Ascending aorta (tissue), 2 donors: Measurements from ENCODE around the gene GLS. TPM values are rescaled to one million over a fixed set of nuclear protein-coding genes. Genes with fewer than 3 reads are reported as not detected.
A peak's percentile ranks its signal among the peaks of the same experiment; 100 is the strongest.
"Not testable (repeated sequence)": the region's sequence is repeated elsewhere in the genome, so short reads cannot be mapped to it uniquely, and the experiment has no call there.

Experiments used
- DNase-seq, 2 donors: peaks; one replicate each; pipeline ENCODE4 v3.0.0-alpha.2; 2019; ENCODE audit warnings: low spot score in 2 of 2
- H3K27ac ChIP-seq, 2 donors: fragments of 200-600 bp; sonication (generic); one replicate each; pipeline ENCODE4 v1.5.1; 2016 to 2017; ENCODE audit warnings: mild to moderate bottlenecking in 1 of 2
- H3K27me3 ChIP-seq: fragments of 200-600 bp; sonication (generic); one replicate; pipeline ENCODE4 v1.5.1; 2017
- H3K36me3 ChIP-seq, 2 donors: fragments of 200-600 bp; sonication (generic); one replicate each; pipeline ENCODE4 v1.5.1; 2016
- H3K4me1 ChIP-seq, 2 donors: fragments of 200-600 bp; sonication (generic); one replicate each; pipeline ENCODE4 v1.5.1; 2016 to 2017; ENCODE audit warnings: mild to moderate bottlenecking in 1 of 2
- H3K4me3 ChIP-seq, 2 donors: fragments of 200-600 bp; sonication (generic); one replicate each; pipeline ENCODE4 v1.5.1; 2016 to 2017; ENCODE audit warnings: mild to moderate bottlenecking in 1 of 2
- H3K9me3 ChIP-seq, 2 donors: fragments of 200-600 bp; sonication (generic); one replicate each; pipeline ENCODE4 v1.5.1; 2016
- CTCF ChIP-seq, 3 experiments: fragments of 200-600 bp in 2 of 3; fragments of 450-650 bp in 1 of 3; sonication (generic) in 2 of 3; IDR thresholded peaks; one replicate each; pipeline ENCODE4 v1.5.1; 2016 to 2019; ENCODE audit warnings: antibody characterized with exemption in 3 of 3, mild to moderate bottlenecking in 1 of 3, moderate library complexity in 1 of 3
- intact Hi-C: fragments of 100-400 bp; cut with DNase I; formaldehyde crosslinking; loops from one replicate; pipeline ENCODE4 v1.15.1; 2023
- total RNA-seq: library from RNA; depleted of rRNA; stranded (reverse); fragments of >200 nt; gene quantifications from one replicate; pipeline ENCODE4 v1.1.0, GENCODE V29; 2016

GLS gene
- total RNA-seq, 1 donor from 2014 or later, result 132 TPM

- H3K27ac ChIP-seq, result peak overlapping the region; percentile 85
Observed at GRCh38 chr2:190864375-190864774, 16.2 kb upstream of the GLS start.

GRCh38 chr2:190867212-190867611 lies 13.4 kb upstream of the GLS start:
- peaks cover 2 to 60% of the 10 kb centered on the region in 2 donors for H3K4me1 ChIP-seq
- peak overlapping the region; percentile 85 for H3K27ac ChIP-seq
- no peak for TF ChIP-seq CTCF (IDR thresholded peaks at IDR 0.05)
- intact Hi-C loops, result no loop called here
- no peaks in the 10 kb centered on the region for H3K36me3 ChIP-seq
- DNase-seq, result no peak
- no peak overlapping the region for H3K4me3 ChIP-seq
- no peaks in the 10 kb centered on the region for H3K9me3 ChIP-seq
- H3K27me3 ChIP-seq, result no peaks in the 10 kb centered on the region

More at GRCh38 chr2:190864375-190864774, 16.2 kb upstream of the GLS start:
- Histone ChIP-seq H3K9me3 (no peaks in the 10 kb centered on the region), H3K36me3 (no peaks in the 10 kb centered on the region), H3K4me1 (peaks cover 2 to 76% of the 10 kb centered on the region in 2 donors), H3K27me3 (no peaks in the 10 kb centered on the region), H3K4me3 (no peak overlapping the region)
- intact Hi-C loops, result no loop called here
- no peak for DNase-seq
- TF ChIP-seq CTCF (IDR thresholded peaks at IDR 0.05), result no peak

- DNase-seq, result no peak
- H3K9me3 ChIP-seq, result no peaks in the 10 kb centered on the region
- H3K4me3 ChIP-seq, result peak overlapping the region in 1 of 2 donors; percentile 10
- no peak for TF ChIP-seq CTCF (IDR thresholded peaks at IDR 0.05)
- H3K27me3 ChIP-seq, result no peaks in the 10 kb centered on the region
- H3K36me3 ChIP-seq, result no peaks in the 10 kb centered on the region
- peak overlapping the region; percentile 85 for H3K27ac ChIP-seq
- peaks cover 0 to 57% of the 10 kb centered on the region in 2 donors for H3K4me1 ChIP-seq
- intact Hi-C loops, result no loop called here
Observed at GRCh38 chr2:190867832-190868231, 12.8 kb upstream of the GLS start.

- Histone ChIP-seq H3K27ac (no peak overlapping the region), H3K36me3 (no peaks in the 10 kb centered on the region)
- intact Hi-C loops, result no loop called here
Observed at GRCh38 chr2:190869721-190870120, 10.9 kb upstream of the GLS start.

GRCh38 chr2:190873451-190873850 lies 7.2 kb upstream of the GLS start:
- intact Hi-C loops, DNase-seq, H3K27ac ChIP-seq, H3K4me3 ChIP-seq, H3K27me3 ChIP-seq, H3K36me3 ChIP-seq, H3K9me3 ChIP-seq: not testable (repeated sequence)
- peaks cover 0 to 22% of the 10 kb centered on the region in 2 donors for H3K4me1 ChIP-seq

More at GRCh38 chr2:190869721-190870120, 10.9 kb upstream of the GLS start:
- no peak for TF ChIP-seq CTCF (IDR thresholded peaks at IDR 0.05)
- H3K4me1 ChIP-seq, result peaks cover 0 to 39% of the 10 kb centered on the region in 2 donors
- no peak overlapping the region for H3K4me3 ChIP-seq
- no peaks in the 10 kb centered on the region for H3K27me3 ChIP-seq
- H3K9me3 ChIP-seq, result no peaks in the 10 kb centered on the region
- no peak for DNase-seq

GRCh38 chr2:190875891-190876290 lies 4.7 kb upstream of the GLS start:
- no peaks in the 10 kb centered on the region for H3K36me3 ChIP-seq
- no peak for DNase-seq
- no peaks in the 10 kb centered on the region for H3K27me3 ChIP-seq
- H3K4me1 ChIP-seq, result peaks cover 0 to 29% of the 10 kb centered on the region in 2 donors
- no peaks in the 10 kb centered on the region for H3K9me3 ChIP-seq
- no peak overlapping the region for H3K4me3 ChIP-seq
- TF ChIP-seq CTCF (IDR thresholded peaks at IDR 0.05), result no peak
- peak overlapping the region; percentile 9 to 44 for H3K27ac ChIP-seq
- intact Hi-C loops, result no loop called here
